ENCODE measurements around the gene WSCD2.

DNA sequence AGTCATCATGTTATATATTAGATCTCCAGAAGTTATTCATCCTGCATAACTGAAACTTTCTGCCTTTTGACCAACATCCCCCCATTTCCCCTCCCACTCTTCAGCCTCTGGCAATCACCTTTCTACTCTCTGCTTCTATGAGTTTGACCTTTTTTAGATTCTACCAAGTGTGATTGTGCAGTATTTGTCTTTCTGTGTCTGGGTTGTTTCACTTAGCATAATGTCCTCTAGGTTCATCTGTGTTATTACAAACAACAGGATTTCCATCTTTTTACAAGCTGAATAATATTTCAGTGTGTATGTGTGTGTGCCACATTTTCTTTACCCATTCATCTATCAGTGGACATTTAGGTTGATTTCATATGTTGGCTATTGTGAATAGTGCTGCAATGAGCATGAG is 11.2 kb upstream of the WSCD2 start:
- no peak for TF ChIP-seq ZNF274 (IDR thresholded peaks at IDR 0.05; ENCODE audit: low read depth, low read length)
- TF ChIP-seq YY1 (IDR thresholded peaks at IDR 0.05; ENCODE audit: insufficient read depth, insufficient read length): no peak

Measured in NT2/D1 (cell line).